Activated T-cell treated with anti-CD3 and anti-CD28 coated beads for 1 hour (primary cell): Measurements from ENCODE around the gene PHF20.
A peak's percentile ranks its signal among the peaks of the same experiment; 100 is the strongest.
"Not testable (repeated sequence)": the region's sequence is repeated elsewhere in the genome, so short reads cannot be mapped to it uniquely, and the experiment has no call there.

Experiments used
- DNase-seq: peaks from one replicate; pipeline ENCODE4 v3.0.0-alpha.2; 2020; ENCODE audit warnings: low read depth

The PHF20 gene

DNA sequence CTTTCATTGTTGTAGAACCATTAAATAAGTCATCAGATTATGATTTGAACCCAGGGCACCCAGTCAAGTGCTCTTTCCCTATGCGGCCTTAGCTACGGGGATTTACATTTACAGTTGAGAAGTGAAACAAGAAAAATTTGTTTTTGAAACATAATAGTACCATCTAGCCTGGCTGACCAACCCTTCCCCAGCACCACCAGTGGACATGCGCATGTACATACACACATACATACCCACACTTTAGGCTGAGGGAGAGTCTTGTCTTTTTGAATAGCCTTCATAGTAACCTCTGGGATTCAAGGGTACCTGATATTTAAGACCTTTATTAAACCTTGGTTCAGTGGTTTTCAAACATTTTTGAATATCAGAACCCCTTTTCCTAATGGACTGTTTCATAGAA is 148.7 kb downstream of the PHF20 start:
- DNase-seq: no peak

DNA sequence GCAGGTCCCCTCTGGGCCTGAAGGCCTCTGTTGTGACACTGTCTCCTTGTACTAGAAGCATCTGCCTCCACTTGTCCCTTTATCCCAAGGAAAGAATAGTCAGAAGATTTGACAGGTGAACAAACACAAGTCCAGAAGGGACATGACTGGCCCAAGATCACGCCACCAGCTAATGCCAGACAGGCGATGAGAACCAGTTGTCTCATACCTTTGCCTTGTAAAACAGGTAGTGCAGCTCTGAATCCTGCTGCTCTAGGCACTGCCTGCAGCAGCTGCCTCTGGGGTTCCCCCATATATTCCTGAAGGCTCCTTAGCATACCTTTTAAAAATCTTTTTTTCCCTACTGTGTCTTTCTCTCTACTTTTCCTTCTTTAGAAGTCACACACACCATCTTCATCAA is 157.5 kb downstream of the PHF20 start:
- DNase-seq: no peak

- no peak for DNase-seq
Observed at GRCh38 chr20:35934050-35934449, 162.2 kb downstream of the PHF20 start.

DNA sequence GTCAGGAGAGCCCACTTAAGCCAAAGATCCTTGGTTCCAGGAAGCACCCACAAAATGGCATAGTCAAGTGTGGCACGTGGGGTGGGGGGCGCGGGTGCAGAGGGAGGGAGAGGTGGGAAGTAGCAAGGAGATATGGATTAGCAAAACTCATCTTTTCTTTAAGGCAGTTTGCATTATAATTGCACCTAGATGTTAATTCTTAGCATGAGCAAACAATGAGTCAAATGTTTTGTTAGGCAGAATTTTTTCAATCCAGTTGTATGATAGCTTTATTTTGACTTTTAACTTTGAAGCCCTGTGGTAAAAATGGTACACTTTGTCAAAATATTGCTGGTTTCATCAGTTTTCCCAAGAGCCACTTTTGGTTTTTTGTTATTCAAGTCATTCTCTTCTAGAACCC is 167.4 kb downstream of the PHF20 start:
- no peak for DNase-seq

GRCh38 chr20:35941620-35942019 is 169.8 kb downstream of the PHF20 start:
- no peak for DNase-seq

DNA sequence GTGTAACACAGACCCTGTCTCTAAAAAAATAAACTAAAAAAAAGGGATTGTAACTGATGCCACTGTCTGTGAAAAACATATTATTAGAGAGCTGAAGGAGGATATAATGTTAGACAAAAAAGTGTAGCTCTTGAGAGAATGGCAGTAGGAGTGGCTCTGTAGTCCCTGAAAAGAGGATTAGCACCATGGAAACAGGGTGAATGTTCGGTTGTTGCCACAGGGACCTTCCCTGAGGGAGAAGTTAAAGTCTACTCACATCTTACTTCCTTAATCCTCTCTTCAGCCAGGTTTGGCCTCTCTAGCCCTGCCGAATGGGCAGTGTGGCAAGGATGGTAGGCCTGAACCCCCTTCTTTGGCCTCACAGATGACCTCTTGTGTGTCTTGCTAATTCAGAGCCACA is 170.4 kb downstream of the PHF20 start:
- no peak for DNase-seq

GRCh38 chr20:35947489-35947888 is 175.7 kb downstream of the PHF20 start:
- DNase-seq: no peak

DNA sequence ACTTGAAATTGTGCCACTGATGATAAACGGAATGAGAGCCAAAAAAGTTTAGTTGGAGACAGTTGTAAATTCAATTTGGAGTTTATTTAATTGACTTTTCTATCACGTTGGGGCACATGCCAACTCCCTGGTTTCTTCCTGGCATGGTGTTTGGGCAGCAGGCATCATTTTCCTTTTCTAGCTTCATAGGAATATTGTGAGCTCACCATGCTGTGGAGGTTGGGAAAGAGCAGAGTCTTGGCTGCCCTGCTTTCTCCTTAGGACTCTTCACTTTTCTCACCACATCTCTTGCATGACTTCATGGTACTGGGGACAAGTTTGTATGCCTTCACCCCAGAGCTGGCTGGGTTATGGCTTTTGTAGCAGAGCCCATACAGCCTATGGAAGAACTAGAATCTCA is 176.1 kb downstream of the PHF20 start:
- no peak for DNase-seq

GRCh38 chr20:35950093-35950492 is 178.3 kb downstream of the PHF20 start:
- no peak for DNase-seq

GRCh38 chr20:35952080-35952479 is 180.3 kb downstream of the PHF20 start:
- not testable (repeated sequence) for DNase-seq

DNA sequence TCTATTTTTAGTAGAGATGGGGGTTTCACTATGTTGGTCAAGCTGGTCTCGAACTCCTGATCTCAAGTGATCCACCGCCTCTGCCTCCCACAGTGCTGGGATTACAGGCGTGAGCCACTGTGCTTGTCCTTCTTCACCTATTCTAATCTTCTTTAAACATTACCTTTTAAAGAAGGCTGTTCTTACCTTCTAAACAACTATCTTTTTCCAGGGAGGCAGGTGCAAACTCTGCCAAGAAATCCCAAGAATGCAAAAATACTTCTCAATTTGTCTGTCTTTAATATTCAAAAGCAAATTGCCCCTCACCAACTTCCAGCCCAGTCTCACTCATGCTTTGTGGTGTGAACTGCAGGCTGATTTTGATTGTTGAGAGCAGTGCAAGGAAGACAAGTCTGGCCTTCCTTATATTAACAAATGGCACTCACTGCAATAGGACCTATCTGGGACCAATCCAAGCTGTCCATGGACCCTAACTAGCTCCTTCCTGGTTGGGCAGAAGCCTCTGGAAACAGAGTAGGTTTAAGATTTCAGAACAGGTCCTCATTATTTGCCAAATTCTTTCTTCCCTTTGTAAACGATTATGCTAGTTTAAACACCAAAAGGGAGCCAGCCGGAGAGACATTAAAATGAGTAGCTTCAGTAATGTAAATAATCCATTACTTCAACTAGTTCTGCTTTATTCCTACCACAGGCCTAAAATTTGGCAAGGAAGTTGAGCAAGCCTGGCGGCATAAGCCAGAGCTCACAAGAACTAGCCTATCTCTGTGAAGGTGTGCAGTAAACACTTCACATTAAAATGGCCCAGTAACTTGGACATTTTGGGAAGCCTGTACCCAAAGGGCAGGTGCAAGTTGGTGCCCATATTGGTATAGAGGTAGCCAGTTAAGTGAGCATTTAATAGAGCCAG is 180.9 kb downstream of the PHF20 start:
- no peak for DNase-seq

GRCh38 chr20:35953387-35954199 is 181.8 kb downstream of the PHF20 start:
- peak; percentile 43 for DNase-seq

GRCh38 chr20:35954200-35954906 is 182.5 kb downstream of the PHF20 start, which contains the start of gene SCAND1:
Gene SCAND1 (minus strand): TSS chr20:35954502. CDS start chr20:35954284, 218 bp downstream.
- peak; percentile 95 for DNase-seq

DNA sequence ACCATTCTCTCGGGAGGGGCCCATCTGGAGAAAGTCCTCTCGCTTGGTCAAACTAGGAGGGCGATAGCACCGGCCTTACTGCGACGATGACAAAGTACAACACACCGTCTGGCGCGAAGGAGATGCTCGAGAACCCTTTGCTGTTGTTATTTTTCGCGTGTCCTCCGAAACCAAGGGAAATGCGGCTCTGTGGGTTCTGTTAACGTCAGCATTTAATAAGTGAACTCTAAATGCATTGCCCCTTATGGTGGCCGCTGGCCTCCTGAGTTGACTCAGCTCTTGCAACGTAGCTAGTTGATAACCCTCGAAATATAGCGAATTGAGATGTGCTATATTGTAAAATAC is 183.1 kb downstream of the PHF20 start:
- peak; percentile 15 for DNase-seq

GRCh38 chr20:35956616-35957015 is 184.8 kb downstream of the PHF20 start:
- no peak for DNase-seq

GRCh38 chr20:35959291-35959690 is 187.5 kb downstream of the PHF20 start:
- DNase-seq: not testable (repeated sequence)

- no peak for DNase-seq
Observed at GRCh38 chr20:35963878-35964277, 192.1 kb downstream of the PHF20 start.

DNA sequence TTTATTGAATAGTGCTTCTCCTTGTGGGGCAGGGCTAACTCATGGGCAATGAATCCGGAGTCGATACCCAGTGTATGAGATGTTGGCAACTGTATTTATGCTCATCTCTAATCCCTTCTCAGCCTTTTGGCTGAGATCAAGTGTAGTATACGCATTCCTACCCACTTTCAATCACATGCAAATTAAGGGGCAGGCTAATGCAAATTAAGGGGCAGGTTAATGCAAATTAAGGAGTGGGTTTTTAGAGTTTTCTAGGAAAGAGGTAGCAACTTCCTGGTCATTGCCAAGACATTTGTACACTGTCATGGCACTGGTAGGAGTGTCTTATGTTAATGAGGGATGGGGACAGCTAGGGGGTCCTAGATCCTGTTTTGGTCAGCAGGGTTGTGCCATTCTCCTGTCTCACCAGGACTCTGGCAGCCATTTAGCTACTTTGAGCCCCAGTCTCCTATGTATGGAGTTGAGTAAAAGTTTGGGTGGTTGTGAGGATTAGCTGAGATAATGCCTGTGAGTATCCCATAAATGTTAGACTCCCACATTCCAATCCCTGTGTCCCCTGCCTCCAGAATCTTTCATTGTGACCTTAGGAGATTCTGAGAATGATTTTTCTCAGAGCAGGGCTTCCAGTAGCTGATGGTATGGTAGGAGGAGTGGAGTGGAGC is 196.3 kb downstream of the PHF20 start, which contains the start of gene CNBD2:
Gene CNBD2, plus strand, starts transcription at position 612 of the 662 bp plus-strand sequence. CDS start 173 bp downstream, outside the sequence.
- no peak for DNase-seq

DNA sequence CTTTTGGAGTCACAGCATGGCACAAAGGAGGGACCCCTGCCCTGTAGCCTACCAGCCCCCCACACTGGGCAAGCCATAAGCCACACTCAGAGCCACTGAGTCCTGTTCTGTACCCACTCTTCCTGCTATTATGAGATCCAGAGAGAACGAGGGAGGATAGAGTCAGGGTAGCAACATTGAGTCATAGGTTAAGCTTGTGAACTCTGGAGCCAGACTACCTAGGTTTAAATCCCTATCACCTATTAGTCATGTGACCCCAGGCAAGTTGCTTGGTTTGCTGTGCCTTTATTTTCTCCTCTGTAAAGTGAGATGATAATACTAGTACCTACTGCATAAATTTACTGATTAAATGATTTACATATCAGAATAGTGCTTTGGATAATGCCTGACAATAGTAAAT is 197.1 kb downstream of the PHF20 start:
- no peak for DNase-seq

DNA sequence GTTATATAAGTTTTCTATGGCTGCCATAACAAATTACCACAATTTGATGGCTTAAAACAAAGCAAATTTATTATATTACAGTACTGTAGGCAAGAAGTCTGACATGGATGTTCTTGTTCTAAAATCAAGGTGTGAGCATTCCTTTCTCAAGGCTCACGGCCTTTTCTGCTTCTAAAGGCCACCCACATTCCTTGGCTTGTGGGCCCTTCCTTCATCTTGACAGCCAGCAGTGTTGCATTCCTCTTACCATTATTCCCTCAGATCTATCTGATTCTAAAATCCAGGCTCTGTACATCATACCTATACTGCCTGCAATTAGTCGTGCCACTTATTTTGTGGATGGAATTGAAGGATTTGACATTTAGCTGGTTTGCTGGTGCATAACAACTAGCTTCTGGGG is 200.2 kb downstream of the PHF20 start:
- DNase-seq: no peak

DNA sequence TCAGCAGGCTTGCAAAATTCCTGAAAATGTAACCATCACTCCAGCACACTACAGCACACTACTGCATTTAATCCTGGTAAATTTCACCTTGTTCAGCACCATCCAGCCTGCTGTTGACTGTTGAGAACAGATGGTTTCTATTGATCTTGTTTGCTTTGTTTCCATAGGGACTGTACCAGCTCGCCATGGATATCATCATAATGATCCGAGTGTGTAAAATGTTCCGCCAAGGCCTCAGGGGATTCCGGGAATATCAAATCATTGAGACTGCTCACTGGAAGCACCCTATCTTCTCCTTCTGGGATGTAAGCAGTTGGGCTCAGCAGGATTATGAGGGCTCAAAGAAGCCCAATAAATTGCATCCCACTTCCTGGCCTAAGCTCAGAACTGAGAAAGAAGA is 200.6 kb downstream of the PHF20 start:
- no peak for DNase-seq

DNA sequence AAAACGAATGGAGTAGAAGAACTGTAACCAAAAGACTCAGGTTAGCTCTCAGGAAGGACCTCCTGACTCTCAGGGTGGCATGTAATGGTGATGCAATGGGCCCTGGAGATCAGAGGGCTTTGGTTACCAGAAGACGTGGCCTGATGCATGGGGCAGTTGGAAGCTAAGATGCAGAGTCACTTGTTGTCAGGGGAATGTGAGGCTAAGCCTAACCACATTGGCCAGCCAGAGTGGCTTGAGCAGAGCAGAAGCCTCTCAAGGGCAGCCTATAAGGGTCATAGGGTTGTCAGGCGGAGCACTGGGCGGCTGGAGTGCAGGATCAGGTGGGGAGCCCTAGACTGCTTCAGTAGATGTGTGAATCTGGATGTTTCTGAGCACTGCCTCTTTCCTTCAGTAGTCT is 202.4 kb downstream of the PHF20 start:
- no peak for DNase-seq
